K562 (cell line): Measurements from ENCODE around the gene CCND3. TPM values are rescaled to one million over a fixed set of nuclear protein-coding genes. Genes with fewer than 3 reads are reported as not detected.

Experiments used
- ARID1B ChIP-seq: fragments of 450-650 bp; IDR thresholded peaks from 2 replicates; pipeline ENCODE4 v1.6.1; 2016; ENCODE audit warnings: antibody characterized with exemption, mild to moderate bottlenecking, inconsistent platforms
- ARNT ChIP-seq, 2 experiments: fragments of 450-650 bp; IDR thresholded peaks; 2 replicates each; pipeline ENCODE4 v1.6.1; 2016; ENCODE audit warnings: mild to moderate bottlenecking in 1 of 2
- ATF1 ChIP-seq, 2 experiments: fragments of 450-650 bp in 1 of 2; IDR thresholded peaks; 2 replicates each; pipeline ENCODE4 v1.6.1; 2016; ENCODE audit warnings: missing compliant biosample characterization in 1 of 2, missing genetic modification characterization in 1 of 2
- E2F3 ChIP-seq: fragments of 250-450 bp; sonication (Bioruptor Pico); IDR thresholded peaks from 2 replicates; pipeline ENCODE4 v1.4.0; 2020; ENCODE audit warnings: mild to moderate bottlenecking
- FOXA3 ChIP-seq, 2 experiments: fragments of 450-650 bp in 1 of 2; sonication (generic) in 1 of 2; formaldehyde crosslinking; IDR thresholded peaks in 1 of 2; conservative IDR thresholded peaks in 1 of 2; 2 replicates each; pipeline versions ENCODE4 v1.4.0 to v1.8.0; 2020 to 2022; ENCODE audit warnings: mild to moderate bottlenecking in 2 of 2, missing genetic modification reagents in 1 of 2
- GTF2F1 ChIP-seq: IDR thresholded peaks from 2 replicates; pipeline ENCODE4 v1.6.1; 2011; ENCODE audit warnings: low read depth, low read length, improper control_type of control experiment
- HIVEP1 ChIP-seq: fragments of 250-450 bp; sonication (Bioruptor Pico); IDR thresholded peaks from 2 replicates; pipeline ENCODE4 v1.4.0; 2020; ENCODE audit warnings: mild to moderate bottlenecking
- KDM1A ChIP-seq, 2 experiments: fragments of 450-650 bp; IDR thresholded peaks; 2 replicates each; pipeline ENCODE4 v1.6.1; 2016; ENCODE audit warnings: mild to moderate bottlenecking in 2 of 2
- KDM2B ChIP-seq: fragments of 250-450 bp; sonication (Bioruptor Pico); IDR thresholded peaks from 2 replicates; pipeline ENCODE4 v1.8.0; 2021; ENCODE audit warnings: mild to moderate bottlenecking, moderate library complexity
- L3MBTL2 ChIP-seq: fragments of 450-650 bp; IDR thresholded peaks from 2 replicates; pipeline ENCODE4 v1.6.1; 2016; ENCODE audit warnings: mild to moderate bottlenecking, moderate library complexity
- MYBL2 ChIP-seq, 2 experiments: fragments of 450-650 bp in 1 of 2; sonication (generic) in 1 of 2; formaldehyde crosslinking in 1 of 2; IDR thresholded peaks; 2 replicates each; pipeline versions ENCODE4 v1.6.1 to v1.8.1; 2017 to 2022; ENCODE audit warnings: borderline replicate concordance in 1 of 2, inconsistent platforms in 1 of 2, low read depth in 1 of 2, mild to moderate bottlenecking in 1 of 2, missing genetic modification reagents in 1 of 2, moderate library complexity in 1 of 2
- POU5F1 ChIP-seq: fragments of 150-350 bp; IDR thresholded peaks from 2 replicates; pipeline ENCODE4 v1.6.1; 2014; ENCODE audit warnings: borderline replicate concordance, low read length, low read depth, mild to moderate bottlenecking; ENCODE audit not compliant: partially characterized antibody
- RB1 ChIP-seq: fragments of 450-650 bp; IDR thresholded peaks from 2 replicates; pipeline ENCODE4 v1.6.1; 2017; ENCODE audit warnings: low read depth, mild to moderate bottlenecking
- RCOR1 ChIP-seq, 2 experiments: IDR thresholded peaks; 2 replicates each; pipeline ENCODE4 v1.6.1; 2012; ENCODE audit warnings: low read depth in 2 of 2, low read length in 2 of 2, borderline replicate concordance in 1 of 2, improper control_type of control experiment in 1 of 2
- SMARCE1 ChIP-seq: fragments of 450-650 bp; IDR thresholded peaks from 2 replicates; pipeline ENCODE4 v1.7.1; 2016; ENCODE audit warnings: mild to moderate bottlenecking
- SOX6 ChIP-seq: fragments of 450-650 bp; IDR thresholded peaks from 2 replicates; pipeline ENCODE4 v1.6.1; 2014; ENCODE audit warnings: mild to moderate bottlenecking
- TAF1 ChIP-seq: IDR thresholded peaks from 2 replicates; pipeline ENCODE4 v1.6.1; 2011; ENCODE audit warnings: mild to moderate bottlenecking, low read length, moderate library complexity; ENCODE audit not compliant: insufficient read depth, control insufficient read depth, severe bottlenecking; ENCODE audit errors: extremely low read depth
- THRA ChIP-seq: fragments of 450-650 bp; IDR thresholded peaks from 2 replicates; pipeline ENCODE4 v1.6.1; 2017; ENCODE audit warnings: mild to moderate bottlenecking, moderate library complexity
- TRIM25 ChIP-seq: fragments of 450-650 bp; IDR thresholded peaks from 2 replicates; pipeline ENCODE4 v1.7.0; 2016; ENCODE audit warnings: borderline replicate concordance
- ZFP30 ChIP-seq: fragments of 250-450 bp; sonication (Bioruptor Pico); IDR thresholded peaks from 2 replicates; pipeline ENCODE4 v1.8.0; 2022; ENCODE audit warnings: moderate library complexity, mild to moderate bottlenecking, inconsistent platforms, borderline replicate concordance
- ZFP91 ChIP-seq: sonication (generic); formaldehyde crosslinking; IDR thresholded peaks from 2 replicates; pipeline ENCODE4 v1.8.0; 2022; ENCODE audit warnings: mild to moderate bottlenecking, missing genetic modification reagents
- ZNF511 ChIP-seq: sonication (generic); formaldehyde crosslinking; IDR thresholded peaks from 2 replicates; pipeline ENCODE4 v1.8.0; 2022; ENCODE audit warnings: mild to moderate bottlenecking, missing genetic modification reagents
- polyA plus RNA-seq, 8 experiments: library from polyadenylated mRNA; depleted of rRNA in 4 of 8; stranded (reverse) in 5 of 8; unstranded in 3 of 8; fragments of >200 nt; fragmentation: Nextera tagmentation in 2 of 8; fragmentation: Illumina TruSeq in 1 of 8; extraction: Ambion mirVana in 2 of 8; extraction: Trizol in 1 of 8; gene quantifications; 2 replicates each; pipeline versions ENCODE4 v1.2.1 to v1.2.3, GENCODE V29; 2011 to 2014; ENCODE audit warnings: inconsistent platforms in 1 of 8, missing spikeins in 1 of 8
- total RNA-seq, 7 experiments: library from RNA; depleted of rRNA in 6 of 7; stranded (reverse); fragments of >200 nt in 6 of 7; fragmentation: Illumina TruSeq in 2 of 7; extraction: Trizol in 2 of 7; gene quantifications; 2 replicates each; pipeline versions ENCODE4 v1.2.1 to v1.2.3, GENCODE V29; 2011 to 2021; ENCODE audit warnings: low replicate concordance in 1 of 7

The CCND3 gene
- total and polyA plus RNA-seq, 9 of the 15 experiments (the other 6 are each of a cell fraction or from before 2014, with no cell fraction given), result 21.5 to 204 (median 97.4) TPM

GRCh38 chr6:41936073-41936837, 5.4 kb downstream of the CCND3 start (continued):
- TF ChIP-seq TAF1, result no peak
- no peak for TF ChIP-seq POU5F1
- no peak for TF ChIP-seq RB1
- TF ChIP-seq KDM1A (IDR thresholded peaks at IDR 0.05), result peak; percentile 73 to 85; a peak in 3 of 4 replicates
- no peak for TF ChIP-seq MYBL2 (IDR thresholded peaks at IDR 0.05; ENCODE audit: low read depth)
- TF ChIP-seq MYBL2 (CRISPR knock-in tag; IDR thresholded peaks at IDR 0.05; ENCODE audit: borderline replicate concordance), result no peak
- peak; percentile 54 to 95 for TF ChIP-seq RCOR1 (IDR thresholded peaks at IDR 0.05; ENCODE audit: borderline replicate concordance in 1 of 2, low read depth in 2 of 2, low read length in 2 of 2)
- TF ChIP-seq TRIM25, result no peak
- TF ChIP-seq ATF1 (CRISPR knock-in tag; IDR thresholded peaks at IDR 0.05), result no peak
- peak; percentile 46 for TF ChIP-seq ATF1 (tag; IDR thresholded peaks at IDR 0.05)
- no peak for TF ChIP-seq THRA
- no peak for TF ChIP-seq ZFP30
- TF ChIP-seq GTF2F1, result no peak
- TF ChIP-seq E2F3 (CRISPR knock-in tag), result no peak
- TF ChIP-seq ARID1B, result peak; percentile 86
- TF ChIP-seq ZFP91, result 0 out of 2 replicates have a peak, but pooled peaks have one; percentile 64
- no peak for TF ChIP-seq KDM2B (CRISPR knock-in tag)
- TF ChIP-seq HIVEP1 (CRISPR knock-in tag), result no peak
- peak; percentile 23; the same call in 1 of the 2 replicates for TF ChIP-seq L3MBTL2
- peak; percentile 80 for TF ChIP-seq SOX6
- TF ChIP-seq ZNF511 (CRISPR knock-in tag), result peak; percentile 88; the same call in 1 of the 2 replicates
- peak in 1 of 2 experiments; percentile 79; a peak in 2 of 4 replicates for TF ChIP-seq ARNT (IDR thresholded peaks at IDR 0.05)
- TF ChIP-seq FOXA3 (CRISPR knock-in tag; conservative IDR thresholded peaks at IDR 0.05 in 1 of 2, IDR thresholded peaks at IDR 0.05 in 1 of 2), result no peak
- peak; percentile 83 for TF ChIP-seq SMARCE1
